MCF 10A (cell line): ENCODE results near the gene WNT16. TPM values are rescaled to one million over a fixed set of nuclear protein-coding genes. Genes with fewer than 3 reads are reported as not detected.

ENCODE experiments used
- BruUV-seq: library from RNA; stranded (reverse); fragments of 400-500 nt; replicated peaks from 2 replicates; lab custom pipeline; 2021; lab: Mats Ljungman, UMichigan
- CTCF ChIA-PET: fragments of 300-600 bp; sonication (Branson Sonifier 250); formaldehyde crosslinking; extraction: SDS; loops from one replicate; lab custom pipeline; 2021; ENCODE audit warnings: antibody characterized with exemption, inconsistent platforms; lab: Yijun Ruan, JAX
- POLR2A ChIA-PET: fragments of 300-600, 350-650 bp; sonication (Branson Sonifier 250); formaldehyde crosslinking; extraction: SDS; loops from one replicate; lab custom pipeline; 2020; ENCODE audit warnings: antibody characterized with exemption, inconsistent platforms; lab: Yijun Ruan, JAX
- DNase-seq: peaks from one replicate; pipeline ENCODE4 v3.0.0-alpha.2; 2018; ENCODE audit not compliant: unreplicated experiment
- H3K27ac Mint-ChIP-seq: one replicate; pipeline ENCODE4 v1.8.0; 2022; ENCODE audit warnings: mild to moderate bottlenecking, low read depth, mixed read lengths; ENCODE audit not compliant: unreplicated experiment
- H3K27me3 Mint-ChIP-seq: one replicate; pipeline ENCODE4 v1.8.0; 2022; ENCODE audit warnings: mixed read lengths; ENCODE audit not compliant: insufficient read depth, unreplicated experiment
- H3K36me3 Mint-ChIP-seq: one replicate; pipeline ENCODE4 v1.8.0; 2022; ENCODE audit warnings: mild to moderate bottlenecking, moderate library complexity, mixed read lengths; ENCODE audit not compliant: insufficient read depth, unreplicated experiment
- H3K4me1 Mint-ChIP-seq: one replicate; pipeline ENCODE4 v1.8.0; 2022; ENCODE audit warnings: mixed read lengths; ENCODE audit not compliant: insufficient read depth, unreplicated experiment
- H3K4me3 Mint-ChIP-seq: one replicate; pipeline ENCODE4 v1.8.0; 2022; ENCODE audit warnings: mild to moderate bottlenecking, moderate library complexity, mixed read lengths; ENCODE audit not compliant: unreplicated experiment
- H3K9me3 Mint-ChIP-seq: one replicate; pipeline ENCODE4 v1.8.0; 2022; ENCODE audit warnings: mixed read lengths; ENCODE audit not compliant: unreplicated experiment
- intact Hi-C: fragments of 100-400 bp; cut with micrococcal nuclease; formaldehyde crosslinking; loops from 2 replicates; pipeline ENCODE4 v1.14.1; 2022
- total RNA-seq: library from RNA; stranded (reverse); gene quantifications from 2 replicates; pipeline ENCODE4 v1.2.3, GENCODE V29; 2022
- TF ChIP-seq, protein P1 (sequence below): fragments of 200-600 bp; IDR thresholded peaks from one replicate; pipeline ENCODE4 v1.8.0; 2022; ENCODE audit warnings: antibody characterized with exemption, mild to moderate bottlenecking; ENCODE audit not compliant: unreplicated experiment

The WNT16 gene
- total RNA-seq, 1 experiment from 2014 or later = not detected

DNA sequence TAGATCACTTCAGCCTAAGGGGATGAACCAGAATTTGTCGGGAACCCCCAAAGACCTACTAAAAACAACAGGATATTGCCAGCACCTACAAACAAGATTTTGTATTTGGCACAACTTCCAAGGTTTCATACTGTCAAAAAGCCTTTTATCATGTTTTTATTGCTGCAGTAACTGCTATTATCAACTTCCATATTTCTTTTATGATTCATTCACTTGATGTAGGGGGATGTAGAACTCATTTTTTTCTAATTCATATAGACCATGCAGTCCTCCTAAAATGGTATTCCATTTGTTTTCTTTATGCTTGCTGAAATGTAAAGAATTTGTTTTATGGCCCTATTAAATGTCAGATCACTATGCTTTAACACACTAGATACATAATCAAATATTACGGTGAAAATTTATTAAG is 30.0 kb upstream of the WNT16 start:
- TF ChIP-seq, protein P1, sequence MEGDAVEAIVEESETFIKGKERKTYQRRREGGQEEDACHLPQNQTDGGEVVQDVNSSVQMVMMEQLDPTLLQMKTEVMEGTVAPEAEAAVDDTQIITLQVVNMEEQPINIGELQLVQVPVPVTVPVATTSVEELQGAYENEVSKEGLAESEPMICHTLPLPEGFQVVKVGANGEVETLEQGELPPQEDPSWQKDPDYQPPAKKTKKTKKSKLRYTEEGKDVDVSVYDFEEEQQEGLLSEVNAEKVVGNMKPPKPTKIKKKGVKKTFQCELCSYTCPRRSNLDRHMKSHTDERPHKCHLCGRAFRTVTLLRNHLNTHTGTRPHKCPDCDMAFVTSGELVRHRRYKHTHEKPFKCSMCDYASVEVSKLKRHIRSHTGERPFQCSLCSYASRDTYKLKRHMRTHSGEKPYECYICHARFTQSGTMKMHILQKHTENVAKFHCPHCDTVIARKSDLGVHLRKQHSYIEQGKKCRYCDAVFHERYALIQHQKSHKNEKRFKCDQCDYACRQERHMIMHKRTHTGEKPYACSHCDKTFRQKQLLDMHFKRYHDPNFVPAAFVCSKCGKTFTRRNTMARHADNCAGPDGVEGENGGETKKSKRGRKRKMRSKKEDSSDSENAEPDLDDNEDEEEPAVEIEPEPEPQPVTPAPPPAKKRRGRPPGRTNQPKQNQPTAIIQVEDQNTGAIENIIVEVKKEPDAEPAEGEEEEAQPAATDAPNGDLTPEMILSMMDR = no peak

DNA sequence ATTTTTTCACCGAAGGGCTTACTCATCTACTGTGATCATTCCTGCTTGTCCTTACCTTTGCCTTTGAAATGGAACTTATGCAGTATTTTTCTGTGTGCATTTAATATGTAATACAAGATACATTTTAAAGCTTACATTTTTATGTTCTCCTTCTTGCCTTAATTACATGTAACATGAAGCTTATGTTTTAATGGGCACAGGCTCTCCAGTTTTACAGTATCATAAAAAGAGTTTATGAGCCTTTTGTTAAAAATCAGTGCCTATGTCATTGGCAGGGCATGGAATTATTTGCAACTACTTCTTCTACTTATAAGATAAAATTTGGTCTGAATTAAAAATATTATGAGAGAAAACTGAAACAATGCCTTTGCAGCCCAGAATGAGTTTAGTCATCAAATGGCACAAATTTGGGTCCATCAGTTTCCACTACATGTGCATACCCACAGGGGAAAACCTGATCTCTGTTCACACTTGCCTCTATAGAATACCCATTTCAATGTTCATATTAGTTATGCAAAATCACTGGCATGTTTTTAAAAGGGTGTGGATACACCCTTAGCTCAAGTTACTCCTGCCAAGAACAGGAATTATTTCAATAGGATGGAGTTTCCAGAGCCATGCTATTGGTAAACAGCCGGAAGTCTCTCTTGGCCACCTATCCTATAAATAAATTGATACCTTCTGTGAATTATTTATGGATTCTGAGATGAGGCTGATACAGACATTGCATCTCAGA is 27.9 kb upstream of the WNT16 start:
- intact Hi-C loops = no loop called here
- H3K4me1 Mint-ChIP-seq = peaks cover 7% of the 10 kb centered on the region
- TF ChIP-seq, protein P1 = no peak
- DNase-seq = no peak
- H3K9me3 Mint-ChIP-seq = no peaks in the 10 kb centered on the region
- BruUV-seq = no TSS peak
- CTCF ChIA-PET = interaction anchor here (0.7 kb wide), 1 partner anchor 406 kb away, joined by 3 read pairs; no protein-coding TSS in a partner anchor
- H3K36me3 Mint-ChIP-seq = no peaks in the 10 kb centered on the region
- POLR2A ChIA-PET = interaction anchor here (1.0 to 1.2 kb wide), 2 partner anchors 12 to 44 kb away, joined by 4 read pairs; no protein-coding TSS in a partner anchor
- no peaks in the 10 kb centered on the region for H3K27me3 Mint-ChIP-seq
- no peak overlapping the region for H3K4me3 Mint-ChIP-seq
- no peak overlapping the region for H3K27ac Mint-ChIP-seq

More for the DNA sequence above, 30.0 kb upstream of the WNT16 start:
- Mint-ChIP-seq H3K27me3 (no peaks in the 10 kb centered on the region), H3K4me1 (peaks cover 7% of the 10 kb centered on the region), H3K27ac (no peak overlapping the region), H3K36me3 (no peaks in the 10 kb centered on the region), H3K9me3 (no peaks in the 10 kb centered on the region), H3K4me3 (no peak overlapping the region)
- no peak for DNase-seq
- POLR2A ChIA-PET = no interaction called here
- CTCF ChIA-PET = no interaction called here
- intact Hi-C loops = no loop called here
- BruUV-seq = no TSS peak

DNA sequence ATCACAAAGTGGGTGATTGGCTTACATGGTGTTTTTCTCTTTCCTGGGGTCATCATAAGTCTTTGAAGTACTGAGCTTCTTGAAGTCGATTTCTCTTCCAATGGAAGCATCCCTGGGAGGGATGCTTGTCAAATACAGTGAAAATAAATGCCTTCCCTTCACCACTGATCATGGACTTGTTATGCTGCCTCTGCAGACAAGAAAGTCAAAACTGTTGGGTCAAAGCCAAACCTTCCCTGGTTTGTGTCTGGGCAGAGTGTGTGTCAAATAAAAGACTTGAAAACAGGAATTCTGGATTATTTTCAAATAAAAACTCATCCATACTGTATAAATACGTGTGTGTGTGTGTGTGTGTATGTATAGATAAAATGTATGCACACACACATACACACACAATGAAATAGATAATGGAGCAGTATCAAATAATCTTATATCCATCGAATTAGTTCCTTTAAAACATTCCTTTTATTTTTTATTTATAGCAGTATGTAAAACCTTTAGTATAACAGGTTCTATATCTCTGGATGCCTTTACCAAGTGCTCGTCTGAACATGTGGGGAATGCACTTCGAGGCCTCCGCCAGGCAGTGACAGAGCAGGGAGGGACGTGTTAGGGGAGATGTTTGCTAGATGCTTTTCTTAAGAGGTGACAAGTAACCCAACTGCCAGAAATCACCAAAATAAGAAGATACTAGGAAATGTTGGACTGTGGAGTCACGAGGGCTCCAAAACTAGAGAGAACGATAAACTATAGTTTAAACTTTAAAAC is 27.2 kb upstream of the WNT16 start:
- DNase-seq = no peak
- H3K27ac Mint-ChIP-seq = no peak overlapping the region
- CTCF ChIA-PET = interaction anchor here (0.7 kb wide), 1 partner anchor 405 kb away, joined by 3 read pairs; no protein-coding TSS in a partner anchor
- intact Hi-C loops = no loop called here
- TF ChIP-seq, protein P1 = no peak
- no peaks in the 10 kb centered on the region for H3K36me3 Mint-ChIP-seq
- H3K4me3 Mint-ChIP-seq = no peak overlapping the region
- BruUV-seq = no TSS peak
- H3K27me3 Mint-ChIP-seq = no peaks in the 10 kb centered on the region
- POLR2A ChIA-PET = interaction anchor here (1.0 to 1.2 kb wide), 2 partner anchors 13 to 45 kb away, joined by 4 read pairs; no protein-coding TSS in a partner anchor
- peaks cover 7% of the 10 kb centered on the region for H3K4me1 Mint-ChIP-seq
- H3K9me3 Mint-ChIP-seq = no peaks in the 10 kb centered on the region

DNA sequence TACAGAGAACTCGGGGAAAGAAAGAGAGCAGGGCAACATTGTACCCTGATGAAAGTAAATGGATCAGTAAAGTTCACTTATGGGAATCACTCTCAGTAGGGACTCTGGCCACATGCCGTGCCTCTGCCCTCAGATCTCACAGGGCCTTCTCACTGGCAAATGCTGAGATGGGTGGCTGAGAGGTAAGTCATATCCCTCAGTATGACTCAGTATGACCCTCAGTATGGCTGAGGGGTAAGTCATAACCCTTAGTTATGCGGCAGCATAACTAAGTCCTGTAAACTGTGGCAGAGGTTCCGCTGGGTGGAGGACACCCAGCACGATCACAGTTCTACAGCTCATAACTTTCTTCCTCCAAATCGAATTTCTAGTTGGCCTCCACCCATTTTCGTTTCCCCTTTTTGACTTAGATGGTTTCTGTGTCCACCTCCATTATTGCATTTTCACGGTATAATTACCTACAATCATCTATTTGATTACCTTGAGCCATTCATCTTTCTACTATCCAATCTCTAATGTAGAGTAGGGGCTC is 26.5 kb upstream of the WNT16 start:
- ChIA-PET POLR2A (interaction anchor here (0.6 kb wide), 1 partner anchor 697 kb away, joined by 3 read pairs; no protein-coding TSS in a partner anchor), CTCF (no interaction called here)
- TF ChIP-seq, protein P1 = no peak
- intact Hi-C loops = no loop called here
- no peaks in the 10 kb centered on the region for H3K27me3 Mint-ChIP-seq
- H3K4me1 Mint-ChIP-seq = peaks cover 7% of the 10 kb centered on the region
- H3K27ac Mint-ChIP-seq = no peak overlapping the region
- no peaks in the 10 kb centered on the region for H3K36me3 Mint-ChIP-seq
- no peak overlapping the region for H3K4me3 Mint-ChIP-seq
- H3K9me3 Mint-ChIP-seq = no peaks in the 10 kb centered on the region
- no peak for DNase-seq
- no TSS peak for BruUV-seq
